MM.1S (cell line): ENCODE results near the gene BAG1.

Experiments used
- DNase-seq: peaks from one replicate; pipeline ENCODE4 v3.0.0-alpha.2; 2015
- H2AFZ ChIP-seq: fragments of 300-600 bp; sonication (generic); 2 replicates; pipeline ENCODE4 v1.6.0; 2016; ENCODE audit warnings: antibody characterized with exemption, low read length
- H3F3A ChIP-seq: fragments of 300-600 bp; sonication (generic); 2 replicates; pipeline ENCODE4 v1.6.1; 2016; ENCODE audit warnings: mild to moderate bottlenecking, antibody characterized with exemption, low read length, moderate library complexity, mixed read lengths; ENCODE audit not compliant: insufficient read depth
- H3K27ac ChIP-seq: fragments of 300-600 bp; sonication (generic); 2 replicates; pipeline ENCODE4 v1.5.1; 2016; ENCODE audit warnings: mild to moderate bottlenecking, low read length
- H3K27me3 ChIP-seq: fragments of 300-600 bp; sonication (generic); replicated peaks from 2 replicates; pipeline ENCODE4 v1.6.0; 2016; ENCODE audit warnings: low read length; ENCODE audit not compliant: insufficient read depth
- H3K36me3 ChIP-seq: fragments of 300-600 bp; sonication (generic); replicated peaks from 2 replicates; pipeline ENCODE4 v1.6.1; 2016; ENCODE audit warnings: mild to moderate bottlenecking, low read length, mixed read lengths; ENCODE audit not compliant: insufficient read depth
- H3K4me1 ChIP-seq: fragments of 300-600 bp; sonication (generic); 2 replicates; pipeline ENCODE4 v1.6.1; 2016; ENCODE audit warnings: low read length, mixed read lengths
- H3K4me2 ChIP-seq: fragments of 300-600 bp; sonication (generic); 2 replicates; pipeline ENCODE4 v1.6.0; 2016; ENCODE audit warnings: low read depth, low read length
- H3K4me3 ChIP-seq: fragments of 300-600 bp; sonication (generic); 2 replicates; pipeline ENCODE4 v1.5.1; 2016; ENCODE audit warnings: low read length, mixed read lengths
- H3K79me2 ChIP-seq: fragments of 300-600 bp; sonication (generic); 2 replicates; pipeline ENCODE4 v1.6.1; 2016; ENCODE audit warnings: mixed run types, low read length, mixed read lengths
- H3K9ac ChIP-seq: fragments of 300-600 bp; sonication (generic); 2 replicates; pipeline ENCODE4 v1.6.1; 2016; ENCODE audit warnings: low read length, mixed read lengths
- H3K9me2 ChIP-seq: fragments of 300-600 bp; sonication (generic); replicated peaks from 2 replicates; pipeline ENCODE4 v1.6.1; 2016; ENCODE audit warnings: mild to moderate bottlenecking, low read length, mixed read lengths; ENCODE audit not compliant: insufficient read depth
- H3K9me3 ChIP-seq: fragments of 300-600 bp; sonication (generic); replicated peaks from 2 replicates; pipeline ENCODE4 v1.6.1; 2016; ENCODE audit warnings: mild to moderate bottlenecking, low read length, mixed read lengths; ENCODE audit not compliant: insufficient read depth
- H4K20me1 ChIP-seq: fragments of 300-600 bp; sonication (generic); 2 replicates; pipeline ENCODE4 v1.6.1; 2016; ENCODE audit warnings: mild to moderate bottlenecking, low read length, moderate library complexity, mixed read lengths; ENCODE audit not compliant: insufficient read depth
- CTCF ChIP-seq: fragments of 300-600 bp; sonication (generic); IDR thresholded peaks from 2 replicates; pipeline ENCODE4 v1.5.1; 2016; ENCODE audit warnings: antibody characterized with exemption, low read length, mixed read lengths
- EZH2 ChIP-seq: fragments of 300-600 bp; sonication (generic); optimal IDR thresholded peaks from 2 replicates; pipeline ENCODE3; 2017; ENCODE audit warnings: low read depth, mild to moderate bottlenecking, antibody characterized with exemption, low read length, mixed read lengths
- EZH2phosphoT487 ChIP-seq: fragments of 300-600 bp; sonication (generic); IDR thresholded peaks from 2 replicates; pipeline ENCODE4 v1.6.1; 2018; ENCODE audit warnings: antibody characterized with exemption, low read length

The BAG1 gene

GRCh38 chr9:33210006-33210715 is 54.3 kb downstream of the BAG1 start:
- H3K79me2 ChIP-seq = no peaks in the 10 kb centered on the region

DNA sequence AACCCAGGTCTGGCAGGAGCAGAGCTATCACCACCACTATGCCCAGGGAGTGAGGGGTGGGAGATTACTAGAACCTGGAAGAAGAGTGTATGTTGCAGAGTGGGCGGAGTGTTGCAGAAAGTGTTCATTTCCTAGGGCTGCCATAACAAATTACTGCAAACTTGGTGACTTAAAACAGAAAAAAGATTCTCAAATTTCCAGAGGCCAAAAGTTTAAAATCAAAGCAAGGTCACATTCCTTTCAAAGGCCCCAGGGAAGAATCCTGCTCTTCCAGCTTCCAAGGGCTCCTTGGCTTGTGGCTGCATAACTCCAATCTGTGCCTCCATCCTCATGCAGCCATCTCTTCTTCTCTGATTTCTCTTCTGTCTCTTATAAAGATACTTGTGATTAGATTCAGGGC is 55.1 kb downstream of the BAG1 start:
- no peaks in the 10 kb centered on the region for H3K79me2 ChIP-seq
- no peaks in the 10 kb centered on the region for H3F3A ChIP-seq
- H3K9me2 ChIP-seq = no peaks in the 10 kb centered on the region
- H2AFZ ChIP-seq = no peak overlapping the region
- H3K9me3 ChIP-seq = no peaks in the 10 kb centered on the region
- no peak overlapping the region for H3K9ac ChIP-seq
- H3K4me3 ChIP-seq = no peak overlapping the region
- no peak overlapping the region for H3K4me2 ChIP-seq
- H3K36me3 ChIP-seq = no peaks in the 10 kb centered on the region
- H3K4me1 ChIP-seq = no peaks in the 10 kb centered on the region
- H3K27me3 ChIP-seq = no peaks in the 10 kb centered on the region
- TF ChIP-seq EZH2phosphoT487 (no peak), CTCF (no peak), EZH2 (no peak)
- no peak for DNase-seq
- H3K27ac ChIP-seq = no peak overlapping the region
- H4K20me1 ChIP-seq = no peaks in the 10 kb centered on the region

More at GRCh38 chr9:33210006-33210715, 54.3 kb downstream of the BAG1 start:
- Histone ChIP-seq H3K27ac (no peak overlapping the region), H3K9me3 (no peaks in the 10 kb centered on the region), H3K27me3 (no peaks in the 10 kb centered on the region), H3K9me2 (no peaks in the 10 kb centered on the region), H3K36me3 (no peaks in the 10 kb centered on the region), H4K20me1 (no peaks in the 10 kb centered on the region), H3F3A (no peaks in the 10 kb centered on the region), H3K4me1 (no peaks in the 10 kb centered on the region), H2AFZ (no peak overlapping the region), H3K9ac (no peak overlapping the region), H3K4me2 (no peak overlapping the region), H3K4me3 (no peak overlapping the region)
- DNase-seq = no peak
- TF ChIP-seq CTCF (peak; percentile 10; the same call in 1 of the 2 replicates), EZH2phosphoT487 (no peak), EZH2 (no peak)

DNA sequence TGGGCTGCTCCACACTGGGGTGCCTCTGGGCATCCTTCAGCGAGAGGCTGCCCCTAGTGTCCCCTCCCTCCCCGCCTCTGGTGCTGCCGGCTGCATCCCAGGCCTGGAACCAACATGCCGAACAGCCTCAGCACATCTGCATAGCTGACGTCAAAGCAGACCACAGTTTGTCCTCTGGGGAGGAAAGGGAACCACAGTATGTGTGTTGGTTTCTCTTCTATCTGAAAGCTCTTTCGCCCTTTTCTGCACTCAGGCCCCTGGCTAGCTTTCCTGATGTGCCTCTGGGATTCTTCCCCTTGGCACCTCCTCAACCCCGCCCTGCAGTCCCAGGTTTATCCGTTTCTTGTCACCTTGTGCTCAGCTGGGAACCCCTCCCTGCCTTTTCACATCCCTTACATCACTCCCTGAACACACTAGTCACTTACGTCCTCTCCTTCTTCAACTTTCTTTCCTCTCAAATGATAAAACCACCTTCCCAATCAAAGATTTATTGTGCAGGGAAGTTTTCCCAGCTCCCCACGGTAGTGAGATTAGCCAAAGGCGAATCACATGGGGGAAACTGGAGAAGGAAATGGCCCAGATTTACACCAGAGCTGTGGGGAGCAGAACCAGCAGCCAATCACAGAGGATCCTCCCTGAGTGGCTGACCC is 61.8 kb downstream of the BAG1 start:
- Histone ChIP-seq H3K9me2 (no peaks in the 10 kb centered on the region), H3K36me3 (no peaks in the 10 kb centered on the region), H4K20me1 (no peaks in the 10 kb centered on the region), H3K27me3 (no peaks in the 10 kb centered on the region), H3K9ac (peak overlapping the region; percentile 45; the same call in 1 of the 2 replicates), H3K9me3 (no peaks in the 10 kb centered on the region), H2AFZ (peak overlapping the region; percentile 74), H3F3A (peaks cover 15% of the 10 kb centered on the region), H3K4me1 (peaks cover 21% of the 10 kb centered on the region), H3K4me3 (no peak overlapping the region), H3K79me2 (no peaks in the 10 kb centered on the region), H3K27ac (peak overlapping the region; percentile 82), H3K4me2 (peak overlapping the region; percentile 67)
- no peak for TF ChIP-seq EZH2phosphoT487
- no peak for TF ChIP-seq EZH2
- no peak for TF ChIP-seq CTCF
- peak; percentile 86 for DNase-seq
